GM19438 (cell line): ENCODE data around the gene TTC7B.

Experiments used
- ATAC-seq: cut with Tn5 transposase; IDR thresholded peaks from one replicate; pipeline ENCODE4 v1.9.1; 2021; ENCODE audit warnings: low read depth; ENCODE audit not compliant: unreplicated experiment

TTC7B gene

DNA sequence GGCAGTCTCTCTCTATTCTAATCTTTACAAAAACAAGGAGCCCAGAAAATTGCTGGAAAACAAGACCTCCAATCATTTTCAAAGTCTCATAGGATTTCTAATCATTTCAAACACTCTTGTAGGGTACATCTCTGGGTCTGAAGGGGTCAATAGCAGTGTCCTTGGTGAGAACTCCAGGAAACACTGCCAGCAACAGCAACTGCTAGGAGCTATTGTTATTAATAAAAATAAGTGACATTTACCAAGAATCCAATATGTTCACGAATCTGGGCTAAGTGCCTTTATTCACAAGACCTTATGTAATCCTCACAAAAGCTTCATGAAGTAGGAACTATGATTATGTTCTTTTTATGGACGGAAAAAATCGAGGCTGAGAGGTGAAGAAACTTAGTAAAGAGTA is 72.8 kb downstream of the TTC7B start:
- no peak for ATAC-seq

DNA sequence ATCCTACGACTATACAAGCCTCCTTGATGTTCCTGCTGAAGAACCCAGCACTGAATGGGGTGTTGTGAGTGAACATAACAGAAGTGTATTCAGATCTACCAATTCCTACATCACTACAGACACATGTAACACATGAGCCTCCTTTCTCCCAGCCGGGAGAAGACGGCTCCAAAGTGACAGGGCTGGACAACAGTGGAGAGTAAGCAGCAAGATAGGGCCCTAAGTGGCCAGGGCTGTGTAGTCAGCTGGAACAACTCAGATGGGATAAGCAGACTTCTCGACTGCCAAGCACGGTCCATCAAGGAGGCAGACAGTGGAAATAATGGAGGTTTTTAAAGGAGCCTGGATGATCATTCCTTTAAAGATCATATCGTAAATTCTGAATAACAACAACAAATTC is 73.5 kb downstream of the TTC7B start:
- ATAC-seq, result no peak

DNA sequence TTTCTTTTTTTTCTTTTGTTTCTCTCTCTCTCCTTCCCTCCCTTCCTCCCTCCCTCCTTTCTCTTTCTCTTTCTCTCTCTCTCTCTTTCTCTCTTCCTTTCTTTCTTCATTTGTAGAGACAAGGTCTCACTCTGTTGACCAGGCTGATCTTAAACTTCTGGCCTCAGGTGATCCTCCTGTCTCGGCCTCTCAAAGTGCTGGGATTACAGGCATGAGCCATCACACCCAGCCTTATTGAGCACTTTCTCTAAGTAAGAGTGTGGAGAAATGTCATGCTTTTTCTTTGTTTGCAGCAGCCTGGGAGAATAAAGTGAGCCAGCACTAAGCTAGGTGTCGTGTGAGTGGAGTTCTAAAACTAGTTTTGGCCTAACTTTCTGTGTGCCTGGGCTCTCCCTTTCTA is 74.0 kb downstream of the TTC7B start:
- ATAC-seq, result no peak

DNA sequence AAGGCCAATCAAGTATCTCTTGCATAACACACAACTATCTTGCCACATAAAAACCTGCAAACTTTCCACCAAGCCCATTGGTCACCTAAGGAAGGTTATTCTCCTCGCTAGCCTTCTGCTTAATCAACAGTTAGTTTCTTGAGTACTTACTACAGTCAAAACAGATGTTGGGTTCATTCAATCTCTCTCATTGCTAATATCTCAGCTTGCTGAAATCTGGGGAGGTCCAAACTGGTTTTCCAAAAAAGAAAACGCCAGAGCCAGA is 74.6 kb downstream of the TTC7B start:
- no peak for ATAC-seq

DNA sequence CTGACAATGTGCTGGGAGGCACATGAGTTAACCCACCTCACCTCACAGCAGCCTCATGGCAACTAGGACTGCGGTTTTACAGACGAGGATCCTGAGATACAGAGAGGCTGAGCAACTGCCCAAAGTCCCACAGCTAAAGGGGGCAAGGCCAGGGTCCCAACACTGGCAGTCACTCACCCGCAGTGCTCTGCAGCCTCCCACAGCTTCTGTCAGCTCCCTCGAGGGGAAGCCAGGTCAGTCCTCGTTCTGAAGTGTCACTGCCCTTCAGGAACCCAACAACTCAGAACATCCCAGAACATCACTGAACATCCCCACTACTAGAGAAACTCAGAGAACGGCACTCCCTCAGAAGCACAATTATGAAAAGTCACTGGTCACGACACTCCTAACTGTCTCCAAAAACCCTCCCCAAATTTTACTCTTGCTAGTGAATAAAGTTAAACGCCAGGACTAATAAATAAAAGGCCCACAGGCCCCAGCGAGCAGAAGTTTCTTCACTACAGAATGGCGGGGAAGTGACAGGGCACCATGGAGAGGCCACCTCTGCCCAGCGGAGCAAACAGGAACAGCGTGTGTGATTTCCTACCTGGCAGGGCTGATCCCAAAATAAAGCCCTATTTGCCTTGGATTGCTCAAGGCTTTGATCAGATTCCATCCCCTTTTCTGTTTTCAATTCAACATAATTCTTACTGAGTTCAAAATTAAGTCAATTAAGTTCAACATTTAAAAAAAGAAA is 75.1 kb downstream of the TTC7B start:
- no peak for ATAC-seq

DNA sequence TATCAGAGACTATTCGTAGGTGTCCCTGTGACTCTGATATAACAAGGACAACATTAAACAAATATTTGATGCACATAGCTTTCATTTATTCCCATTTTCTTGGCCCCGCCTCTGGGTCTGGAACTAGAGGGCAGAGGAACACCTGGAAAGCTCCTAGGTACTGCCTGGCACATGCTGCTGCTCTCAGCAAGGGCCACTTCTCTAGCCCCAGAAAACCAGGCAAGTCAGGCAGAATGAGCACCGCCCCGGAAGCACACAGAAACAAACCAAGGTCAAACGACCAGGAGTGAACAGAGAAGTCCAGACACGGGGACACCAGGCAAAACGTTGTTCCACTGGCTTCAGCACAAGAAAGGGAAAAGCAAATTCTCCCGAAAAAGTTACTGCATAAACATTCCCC is 76.1 kb downstream of the TTC7B start:
- ATAC-seq, result no peak

DNA sequence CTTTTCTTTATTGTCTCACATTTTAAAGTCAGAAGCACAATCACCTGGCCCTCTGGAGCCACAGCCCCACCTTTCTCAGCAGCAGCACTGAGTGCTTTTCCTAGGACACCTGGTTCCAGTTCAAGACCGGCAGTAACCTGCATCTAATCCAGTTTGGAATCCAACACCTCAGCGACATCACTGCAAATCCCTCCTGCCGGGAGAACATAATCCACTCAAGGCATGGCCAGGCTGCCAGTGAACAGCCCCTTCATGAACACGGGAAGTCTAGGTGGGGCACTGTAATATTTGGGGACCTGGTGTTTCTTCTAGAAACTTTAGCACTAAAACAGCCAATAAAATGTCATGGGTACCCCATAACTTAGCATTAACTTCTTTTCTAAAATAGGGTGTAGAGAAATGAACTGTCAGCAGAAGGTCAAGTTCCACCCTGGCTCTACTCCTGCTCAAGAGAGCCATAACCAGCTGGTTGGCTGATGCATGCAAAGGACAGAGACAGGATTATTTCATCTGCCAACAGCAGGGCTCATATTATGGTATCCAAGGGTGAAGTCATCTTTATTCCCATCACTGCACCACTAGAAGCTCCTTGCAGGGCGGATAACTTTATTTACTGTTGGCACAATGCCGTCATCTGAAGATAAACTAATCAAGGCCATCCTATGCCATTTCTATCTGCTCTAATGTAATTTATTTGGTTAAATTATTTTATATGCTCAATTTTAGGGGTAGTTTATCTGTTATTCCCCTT is 76.7 kb downstream of the TTC7B start:
- no peak for ATAC-seq

DNA sequence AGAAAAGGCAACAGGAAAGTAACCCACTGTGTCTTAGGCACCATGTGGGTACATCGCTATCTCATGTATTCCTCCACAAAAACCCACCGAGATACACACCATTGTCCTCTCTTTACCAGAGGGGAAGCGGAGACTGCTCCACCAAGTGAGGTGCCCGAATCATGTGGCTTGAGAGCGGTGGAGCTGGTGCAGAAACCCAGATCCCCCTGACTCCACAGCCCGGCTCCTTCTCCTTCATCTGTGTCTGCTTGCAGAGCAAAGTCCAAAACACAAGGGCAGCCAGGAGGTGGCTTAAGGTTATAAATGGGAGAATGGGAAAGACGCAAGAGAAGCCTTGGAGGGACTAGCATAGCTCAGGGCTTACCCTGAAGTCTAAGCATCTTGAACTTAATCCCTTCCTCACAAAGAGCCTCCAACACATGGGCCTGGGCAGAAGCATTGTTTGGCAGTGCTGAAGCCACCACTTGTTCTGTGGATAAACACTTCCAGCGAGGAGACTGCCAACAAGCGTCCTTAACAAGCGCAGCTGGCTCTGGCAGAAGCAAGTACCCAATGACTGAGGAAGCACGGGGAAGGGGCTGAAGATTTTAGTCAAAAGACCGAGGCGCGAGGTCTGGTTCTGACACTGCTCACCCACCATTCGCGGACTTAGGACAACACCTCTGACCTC is 83.0 kb downstream of the TTC7B start:
- no peak for ATAC-seq

DNA sequence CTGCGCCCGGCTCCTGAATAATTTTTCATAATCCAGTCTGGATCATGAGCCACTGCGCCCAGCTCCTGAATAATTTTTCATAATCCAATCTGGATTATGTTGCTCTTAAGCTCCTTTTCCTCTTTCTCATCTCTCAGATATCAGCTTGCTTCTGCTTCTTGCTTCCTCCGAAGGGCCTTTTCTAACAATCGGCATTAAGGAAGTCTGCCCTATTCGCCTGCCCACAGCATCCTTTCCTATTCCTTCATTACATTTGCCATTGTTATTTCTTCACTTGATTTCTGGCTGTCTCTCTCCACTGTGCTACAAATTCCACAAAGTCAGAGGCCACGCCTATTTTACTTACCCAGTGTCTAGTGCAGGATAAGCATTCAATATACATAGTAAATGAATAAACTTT is 83.5 kb downstream of the TTC7B start:
- no peak for ATAC-seq

DNA sequence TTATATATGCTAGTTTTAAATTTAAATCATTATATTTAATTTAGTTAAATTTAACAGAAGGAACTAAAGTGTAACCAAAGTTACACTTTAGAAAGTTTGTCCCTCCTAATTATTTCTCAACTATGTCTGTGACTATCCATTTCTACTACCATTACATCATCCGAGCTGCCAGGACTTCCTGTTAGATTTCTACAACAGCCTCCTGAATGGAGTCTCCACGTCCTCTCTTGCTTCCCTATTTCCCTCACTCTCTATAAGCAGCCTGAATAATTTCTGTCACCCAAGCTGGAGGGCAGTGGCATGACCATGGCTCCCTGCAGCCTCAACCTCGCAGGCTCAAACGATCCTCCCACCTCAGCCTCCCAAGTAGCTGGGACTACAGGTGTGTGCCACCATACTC is 84.1 kb downstream of the TTC7B start:
- no peak for ATAC-seq

DNA sequence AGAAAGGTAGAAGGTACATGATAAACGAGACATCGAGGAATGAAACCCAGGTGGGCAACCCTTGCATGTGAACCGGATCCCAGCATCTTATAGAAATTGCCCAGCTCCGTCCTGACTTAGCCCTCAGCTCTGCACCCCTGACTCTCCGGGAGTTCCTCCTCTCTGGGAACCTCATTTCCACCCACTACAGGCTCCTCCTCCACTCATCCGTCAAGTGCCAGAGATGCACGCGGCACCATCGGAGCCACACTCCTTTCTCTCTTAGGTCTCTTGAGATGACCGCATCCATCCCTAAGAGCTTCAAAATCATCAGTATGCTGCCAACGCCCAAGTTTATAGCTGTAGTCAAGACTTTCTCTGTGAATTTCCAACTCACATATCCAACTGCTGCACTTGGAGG is 84.7 kb downstream of the TTC7B start:
- no peak for ATAC-seq

DNA sequence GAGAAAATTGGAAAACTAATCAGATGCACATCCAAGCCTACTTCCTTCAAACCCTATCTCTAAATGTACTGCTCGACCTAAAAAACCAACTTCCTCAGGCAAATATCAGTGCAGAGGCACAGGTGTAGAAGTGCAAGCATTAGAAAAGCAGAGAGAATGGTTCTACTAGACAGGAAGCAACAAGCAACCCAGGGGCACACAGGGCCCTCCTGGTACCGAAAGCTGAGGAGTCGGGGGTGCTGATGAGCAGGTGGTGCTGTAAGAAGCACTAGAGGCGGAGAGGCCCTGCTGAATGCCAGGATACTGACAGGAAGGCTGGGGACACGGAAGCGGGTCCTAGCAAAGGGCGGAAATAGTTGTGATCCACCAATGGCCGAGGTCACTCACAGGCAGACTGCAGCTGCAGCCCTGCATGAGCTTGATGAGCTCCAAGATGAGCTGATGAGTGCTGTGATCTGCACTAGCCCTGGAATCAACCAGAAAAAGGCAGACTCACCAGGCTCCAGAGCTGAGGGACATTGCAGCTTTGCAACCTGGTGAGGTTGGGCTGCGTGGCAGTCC is 85.9 kb downstream of the TTC7B start:
- ATAC-seq, result no peak

DNA sequence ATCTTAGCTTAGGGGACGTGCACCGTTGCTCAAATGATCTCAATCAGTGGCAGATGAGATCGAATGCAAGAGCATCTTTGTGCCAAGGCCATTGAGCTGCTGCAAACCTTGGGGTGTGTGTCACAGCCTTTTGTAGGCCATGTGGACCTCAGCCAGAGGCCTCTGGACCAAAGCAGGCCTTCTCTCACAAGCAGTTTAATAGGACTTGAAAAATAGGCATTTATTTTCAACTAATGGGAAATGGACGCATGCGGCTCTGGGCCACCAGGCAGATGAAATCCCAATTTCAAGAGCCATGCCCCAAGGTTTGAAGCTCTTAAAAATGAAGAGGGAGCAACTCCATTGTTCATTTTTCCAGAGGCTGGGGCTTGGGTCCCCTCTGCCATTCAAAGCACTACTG is 87.3 kb downstream of the TTC7B start:
- ATAC-seq, result no peak

DNA sequence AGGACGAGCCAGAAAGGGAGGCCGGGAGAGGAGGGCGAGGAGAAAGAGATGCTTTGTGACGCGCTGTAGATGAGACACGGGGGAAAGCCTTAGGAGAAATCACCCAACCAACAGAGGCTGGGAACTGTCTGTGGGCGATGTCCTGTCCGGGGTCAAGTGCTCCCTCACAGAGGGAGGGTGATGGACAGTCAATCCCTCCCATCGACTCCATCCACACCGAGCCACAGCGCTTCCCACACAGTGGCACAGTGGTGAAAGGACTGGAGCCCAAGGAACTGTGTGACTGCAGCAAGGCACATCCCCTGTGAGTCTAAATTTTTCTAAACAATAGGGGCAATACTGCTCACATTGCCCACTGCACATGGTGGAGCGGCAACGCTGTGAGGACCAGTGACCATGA is 89.1 kb downstream of the TTC7B start:
- no peak for ATAC-seq

DNA sequence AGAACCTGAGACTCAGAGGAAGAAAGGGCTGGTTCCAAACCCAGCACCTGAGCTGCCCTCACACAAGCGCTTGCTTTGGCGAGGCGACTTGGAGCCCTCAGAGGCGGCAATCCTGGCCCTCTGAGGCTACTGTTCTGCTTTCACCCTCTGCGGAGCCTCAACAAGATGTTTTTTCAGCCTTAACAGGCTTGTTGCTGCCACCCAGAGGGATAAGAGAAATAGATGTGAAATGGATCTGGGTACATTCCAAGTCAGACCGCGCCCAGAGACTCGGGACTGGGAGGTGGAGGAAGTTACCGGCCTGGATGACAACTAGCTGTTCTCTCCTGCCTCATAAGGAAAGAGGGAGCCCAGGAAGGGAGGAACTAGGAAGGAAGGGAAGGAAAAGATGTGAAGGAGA is 89.6 kb downstream of the TTC7B start:
- ATAC-seq, result no peak

DNA sequence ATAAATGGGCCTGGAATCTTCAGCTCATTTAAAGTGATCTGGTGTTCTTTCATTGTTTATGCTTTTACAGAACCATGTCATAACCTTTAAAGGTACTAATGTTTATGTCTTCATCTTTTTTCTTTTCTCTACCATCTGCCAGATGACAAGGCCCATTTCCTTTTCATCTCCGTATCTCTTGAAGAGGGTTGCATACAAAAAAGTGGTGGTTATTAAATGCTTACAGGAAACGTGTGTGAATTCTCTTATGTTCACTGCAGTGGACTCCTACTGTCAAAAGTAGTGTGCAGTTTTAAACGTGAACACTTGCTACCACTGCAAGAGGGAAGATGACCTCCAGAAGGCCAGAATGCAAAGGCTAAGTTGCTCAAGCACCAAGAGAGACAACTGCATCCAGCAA is 91.4 kb downstream of the TTC7B start:
- no peak for ATAC-seq

DNA sequence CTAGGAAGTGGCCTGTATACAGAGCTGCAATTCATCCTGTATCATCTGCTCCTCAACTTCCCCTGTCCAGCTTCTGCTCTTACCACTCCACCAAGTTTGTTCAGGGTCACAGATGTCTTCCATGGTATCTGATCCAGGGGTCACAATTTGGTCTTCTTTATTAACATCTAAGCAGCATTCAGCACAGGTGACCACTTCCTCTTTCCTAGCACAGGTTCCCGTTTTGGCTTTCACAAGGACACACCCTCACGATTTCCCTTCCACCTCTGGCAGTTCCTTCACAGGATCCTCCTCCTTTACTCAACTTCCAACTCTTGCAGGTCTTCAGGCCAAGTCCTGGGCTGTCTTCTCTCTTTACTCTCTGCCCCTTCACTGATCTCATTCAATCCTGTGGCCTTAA is 93.6 kb downstream of the TTC7B start:
- ATAC-seq, result no peak

DNA sequence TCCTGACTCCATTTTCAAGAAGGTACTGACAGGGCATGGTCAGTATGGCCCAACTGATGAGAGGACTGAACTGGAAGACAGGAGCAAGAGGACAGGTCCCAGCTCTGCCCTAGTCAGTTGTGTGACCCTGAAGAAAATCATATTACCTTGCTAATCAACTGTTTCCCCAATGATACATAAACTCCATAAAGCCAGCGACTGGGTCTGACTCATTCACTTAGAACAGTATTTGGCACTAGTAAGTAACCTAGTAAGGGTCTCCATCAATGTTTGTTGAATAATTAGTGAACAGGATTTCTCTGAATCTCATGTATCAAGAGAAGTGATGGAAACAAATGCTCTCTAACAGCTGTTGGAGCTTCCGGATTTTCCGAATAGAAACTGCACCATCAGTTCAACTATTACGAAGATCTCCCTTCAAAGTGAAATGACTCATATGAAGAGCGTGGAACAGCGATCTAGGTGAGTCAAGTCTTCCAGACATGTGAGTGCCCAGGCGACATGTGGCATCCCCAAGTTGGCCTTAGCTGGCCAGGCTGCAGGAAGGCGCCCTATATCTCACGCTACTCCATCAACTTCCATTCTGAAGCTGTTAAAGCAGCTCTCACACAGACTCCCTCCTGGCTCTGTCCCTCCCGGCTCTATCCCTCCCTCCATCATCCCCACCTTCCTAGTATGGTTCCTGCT is 94.5 kb downstream of the TTC7B start:
- no peak for ATAC-seq

DNA sequence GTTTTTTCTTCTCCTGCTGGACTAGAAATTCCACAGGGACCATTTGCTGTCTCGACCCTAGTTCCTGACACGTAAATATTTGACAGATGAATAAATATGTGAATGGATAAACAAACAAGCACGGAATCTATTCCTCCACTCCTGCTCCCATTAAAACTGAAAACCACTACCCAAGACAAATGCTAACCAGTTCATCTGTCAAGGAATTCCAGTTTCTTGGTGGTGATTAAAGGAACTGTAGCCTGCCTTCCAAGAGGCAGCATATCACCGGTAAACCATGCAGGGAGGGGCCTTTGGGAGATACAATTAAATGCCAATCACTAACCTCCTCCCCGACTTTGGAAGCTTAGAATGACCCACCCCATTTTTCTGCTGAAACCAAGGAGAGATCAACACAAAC is 95.4 kb downstream of the TTC7B start:
- no peak for ATAC-seq

DNA sequence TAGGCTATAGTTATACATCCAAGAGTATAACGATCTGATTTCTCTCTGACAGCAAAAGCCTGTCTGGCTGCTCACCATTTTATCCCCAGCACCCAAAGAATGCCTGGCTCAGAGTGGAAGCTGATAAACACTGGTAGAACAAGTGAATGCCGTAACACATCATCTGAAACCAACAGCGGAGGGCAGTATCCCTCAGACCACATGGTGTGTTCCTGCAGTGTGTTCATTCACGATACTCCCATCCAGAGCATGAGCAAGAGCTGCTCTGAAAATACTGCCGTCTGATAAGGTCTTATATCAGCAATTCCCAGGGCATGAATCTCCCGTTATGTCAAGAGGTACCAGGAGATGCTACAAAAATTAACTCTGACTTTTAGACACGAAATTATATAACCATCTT is 95.9 kb downstream of the TTC7B start:
- ATAC-seq, result no peak

DNA sequence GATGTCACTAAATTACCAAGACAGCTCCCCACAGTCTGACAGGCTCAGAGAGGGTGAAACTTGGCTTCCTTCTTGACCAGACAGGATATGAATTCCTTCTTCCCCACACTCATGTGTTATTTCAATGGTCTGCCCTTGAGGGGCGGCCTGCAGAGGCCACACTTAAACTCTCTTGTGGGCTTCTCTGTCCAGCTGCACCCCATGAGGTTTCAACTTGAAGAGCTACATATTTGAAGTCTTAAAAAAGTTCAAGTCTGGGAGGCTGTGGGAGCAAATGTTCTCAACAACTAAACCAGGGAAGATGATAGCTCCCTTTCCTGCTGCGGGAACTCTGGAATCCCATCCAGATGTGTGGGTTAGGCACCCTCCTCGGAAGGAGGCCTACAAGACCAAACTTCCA is 98.3 kb downstream of the TTC7B start:
- no peak for ATAC-seq
